WTC11 (cell line): ENCODE measurements around the gene SMG7.

ENCODE experiments used
- MXD4 ChIP-seq: fragments of 250-450 bp; sonication (Bioruptor Pico); IDR thresholded peaks from 2 replicates; pipeline ENCODE4 v1.8.0; 2021; ENCODE audit warnings: mild to moderate bottlenecking, moderate library complexity, borderline replicate concordance
- TF ChIP-seq, protein P1 (sequence below): fragments of 200-600 bp; IDR thresholded peaks from 2 replicates; pipeline ENCODE4 v1.8.0; 2022; ENCODE audit warnings: antibody characterized with exemption
- TF ChIP-seq, protein P2 (sequence below): sonication (generic); formaldehyde crosslinking; IDR thresholded peaks from 2 replicates; pipeline ENCODE4 v1.8.1; 2022; ENCODE audit warnings: low read depth, mild to moderate bottlenecking, moderate library complexity, missing genetic modification reagents, borderline replicate concordance
- TF ChIP-seq, protein P3 (sequence below): sonication (generic); formaldehyde crosslinking; IDR thresholded peaks from 2 replicates; pipeline ENCODE4 v1.8.1; 2022; ENCODE audit warnings: mild to moderate bottlenecking, moderate library complexity, missing genetic modification reagents
- TF ChIP-seq, protein P4 (sequence below): sonication (generic); formaldehyde crosslinking; IDR thresholded peaks from 2 replicates; pipeline ENCODE4 v1.8.1; 2022; ENCODE audit warnings: mild to moderate bottlenecking, missing genetic modification reagents, moderate library complexity, borderline replicate concordance

DNA sequence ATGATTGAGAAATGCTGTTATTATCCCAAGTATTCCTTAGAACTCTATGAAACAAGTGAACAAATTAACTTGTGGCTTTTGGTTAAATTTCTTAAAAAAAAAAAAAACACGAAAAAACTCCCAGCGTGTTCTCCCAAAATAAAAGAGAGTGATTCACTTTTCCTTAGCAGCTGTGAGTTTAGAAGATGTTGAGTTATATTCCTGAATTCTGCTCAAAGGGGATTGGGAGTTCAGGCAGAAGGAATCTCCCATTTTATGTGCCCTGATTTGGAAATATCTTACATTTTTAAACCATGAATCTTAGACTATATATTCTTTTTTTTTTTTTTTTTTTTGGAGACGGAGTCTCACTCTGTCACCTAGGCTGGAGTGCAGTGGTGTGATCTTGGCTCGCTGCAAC, 34.3 kb downstream of the SMG7 start:
- no peak for TF ChIP-seq MXD4
- TF ChIP-seq, protein P1, sequence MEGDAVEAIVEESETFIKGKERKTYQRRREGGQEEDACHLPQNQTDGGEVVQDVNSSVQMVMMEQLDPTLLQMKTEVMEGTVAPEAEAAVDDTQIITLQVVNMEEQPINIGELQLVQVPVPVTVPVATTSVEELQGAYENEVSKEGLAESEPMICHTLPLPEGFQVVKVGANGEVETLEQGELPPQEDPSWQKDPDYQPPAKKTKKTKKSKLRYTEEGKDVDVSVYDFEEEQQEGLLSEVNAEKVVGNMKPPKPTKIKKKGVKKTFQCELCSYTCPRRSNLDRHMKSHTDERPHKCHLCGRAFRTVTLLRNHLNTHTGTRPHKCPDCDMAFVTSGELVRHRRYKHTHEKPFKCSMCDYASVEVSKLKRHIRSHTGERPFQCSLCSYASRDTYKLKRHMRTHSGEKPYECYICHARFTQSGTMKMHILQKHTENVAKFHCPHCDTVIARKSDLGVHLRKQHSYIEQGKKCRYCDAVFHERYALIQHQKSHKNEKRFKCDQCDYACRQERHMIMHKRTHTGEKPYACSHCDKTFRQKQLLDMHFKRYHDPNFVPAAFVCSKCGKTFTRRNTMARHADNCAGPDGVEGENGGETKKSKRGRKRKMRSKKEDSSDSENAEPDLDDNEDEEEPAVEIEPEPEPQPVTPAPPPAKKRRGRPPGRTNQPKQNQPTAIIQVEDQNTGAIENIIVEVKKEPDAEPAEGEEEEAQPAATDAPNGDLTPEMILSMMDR, result no peak
- TF ChIP-seq, protein P2, sequence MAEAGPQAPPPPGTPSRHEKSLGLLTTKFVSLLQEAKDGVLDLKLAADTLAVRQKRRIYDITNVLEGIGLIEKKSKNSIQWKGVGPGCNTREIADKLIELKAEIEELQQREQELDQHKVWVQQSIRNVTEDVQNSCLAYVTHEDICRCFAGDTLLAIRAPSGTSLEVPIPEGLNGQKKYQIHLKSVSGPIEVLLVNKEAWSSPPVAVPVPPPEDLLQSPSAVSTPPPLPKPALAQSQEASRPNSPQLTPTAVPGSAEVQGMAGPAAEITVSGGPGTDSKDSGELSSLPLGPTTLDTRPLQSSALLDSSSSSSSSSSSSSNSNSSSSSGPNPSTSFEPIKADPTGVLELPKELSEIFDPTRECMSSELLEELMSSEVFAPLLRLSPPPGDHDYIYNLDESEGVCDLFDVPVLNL, result no peak
- TF ChIP-seq, protein P3, sequence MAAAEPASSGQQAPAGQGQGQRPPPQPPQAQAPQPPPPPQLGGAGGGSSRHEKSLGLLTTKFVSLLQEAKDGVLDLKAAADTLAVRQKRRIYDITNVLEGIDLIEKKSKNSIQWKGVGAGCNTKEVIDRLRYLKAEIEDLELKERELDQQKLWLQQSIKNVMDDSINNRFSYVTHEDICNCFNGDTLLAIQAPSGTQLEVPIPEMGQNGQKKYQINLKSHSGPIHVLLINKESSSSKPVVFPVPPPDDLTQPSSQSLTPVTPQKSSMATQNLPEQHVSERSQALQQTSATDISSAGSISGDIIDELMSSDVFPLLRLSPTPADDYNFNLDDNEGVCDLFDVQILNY (CRISPR knock-in tag), result no peak
- TF ChIP-seq, protein P4, sequence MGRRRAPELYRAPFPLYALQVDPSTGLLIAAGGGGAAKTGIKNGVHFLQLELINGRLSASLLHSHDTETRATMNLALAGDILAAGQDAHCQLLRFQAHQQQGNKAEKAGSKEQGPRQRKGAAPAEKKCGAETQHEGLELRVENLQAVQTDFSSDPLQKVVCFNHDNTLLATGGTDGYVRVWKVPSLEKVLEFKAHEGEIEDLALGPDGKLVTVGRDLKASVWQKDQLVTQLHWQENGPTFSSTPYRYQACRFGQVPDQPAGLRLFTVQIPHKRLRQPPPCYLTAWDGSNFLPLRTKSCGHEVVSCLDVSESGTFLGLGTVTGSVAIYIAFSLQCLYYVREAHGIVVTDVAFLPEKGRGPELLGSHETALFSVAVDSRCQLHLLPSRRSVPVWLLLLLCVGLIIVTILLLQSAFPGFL, result no peak
